Choroid plexus epithelial cell (primary cell): ENCODE data around the gene PRIMPOL.
"Not testable (repeated sequence)": the region's sequence is repeated elsewhere in the genome, so short reads cannot be mapped to it uniquely, and the experiment has no call there.

Experiments
- DNase-seq: peaks from one replicate; pipeline ENCODE4 v3.0.0-alpha.2; 2010; ENCODE audit warnings: low read depth
- H3K4me3 ChIP-seq: 2 replicates; pipeline ENCODE4 v1.5.1; 2011; ENCODE audit warnings: low read depth, mild to moderate bottlenecking, control low read depth, low read length, moderate library complexity
- CTCF ChIP-seq: conservative IDR thresholded peaks from 2 replicates; pipeline ENCODE4 v1.5.1; 2011; ENCODE audit warnings: low read depth, mild to moderate bottlenecking, control low read depth, inconsistent platforms, low read length, moderate library complexity

The PRIMPOL gene

GRCh38 chr4:184733654-184734524 lies 84.4 kb downstream of the PRIMPOL start, which contains the start of gene CENPU:
CENPU (minus strand) TSS chr4:184734096; CDS start chr4:184734062, 34 bp downstream.
- H3K4me3 ChIP-seq = peak within 1 kb of the TSS; percentile 89
- TF ChIP-seq CTCF = no peak
- peak; percentile 99 for DNase-seq

GRCh38 chr4:184734758-184735157 lies 85.2 kb downstream of the PRIMPOL start:
- peak overlapping the region; percentile 89 for H3K4me3 ChIP-seq
- TF ChIP-seq CTCF = no peak
- no peak for DNase-seq

- DNase-seq = not testable (repeated sequence)
Measured at GRCh38 chr4:184739575-184739974, 90.0 kb downstream of the PRIMPOL start.

GRCh38 chr4:184740980-184741391 lies 91.4 kb downstream of the PRIMPOL start:
- TF ChIP-seq CTCF = no peak
- H3K4me3 ChIP-seq = no peak overlapping the region
- DNase-seq = no peak

More at GRCh38 chr4:184739575-184739974, 90.0 kb downstream of the PRIMPOL start:
- not testable (repeated sequence) for H3K4me3 ChIP-seq

GRCh38 chr4:184741651-184742050 lies 92.1 kb downstream of the PRIMPOL start:
- not testable (repeated sequence) for DNase-seq

GRCh38 chr4:184743650-184744049 lies 94.1 kb downstream of the PRIMPOL start:
- no peak overlapping the region for H3K4me3 ChIP-seq
- TF ChIP-seq CTCF = no peak
- no peak for DNase-seq

More at GRCh38 chr4:184741651-184742050, 92.1 kb downstream of the PRIMPOL start:
- H3K4me3 ChIP-seq = not testable (repeated sequence)

GRCh38 chr4:184744236-184744635 lies 94.7 kb downstream of the PRIMPOL start:
- H3K4me3 ChIP-seq = no peak overlapping the region
- DNase-seq = no peak
- no peak for TF ChIP-seq CTCF
